ENCODE data around the gene MTA2. TPM values are rescaled to one million over a fixed set of nuclear protein-coding genes. Genes with fewer than 3 reads are reported as not detected.
"Not testable (repeated sequence)": the region's sequence is repeated elsewhere in the genome, so short reads cannot be mapped to it uniquely, and the experiment has no call there.

Gene MTA2
- total RNA-seq, 4 donors from 2014 or later, result 107 to 125 (median 110) TPM

- TF ChIP-seq EP300 (IDR thresholded peaks at IDR 0.05), result no peak
- no peak for TF ChIP-seq CTCF (IDR thresholded peaks at IDR 0.05)
- TF ChIP-seq POLR2A (IDR thresholded peaks at IDR 0.05), result no peak
- no peak for TF ChIP-seq POLR2AphosphoS5 (IDR thresholded peaks at IDR 0.05)
- WGBS, result 20% methylated on average over 6 of the region's 7 CpGs
- Histone ChIP-seq H3K27ac (peak overlapping the region; percentile 98), H3K9me3 (no peaks in the 10 kb centered on the region), H3K27me3 (no peaks in the 10 kb centered on the region), H3K36me3 (peaks cover 15% of the 10 kb centered on the region), H3K4me3 (peak overlapping the region; percentile 36), H3K4me1 (peaks cover 95% of the 10 kb centered on the region)
- DNase-seq (ENCODE audit: low spot score in 2 of 2), result peak in 1 of 2 donors; percentile 85
These were observed 47.1 kb downstream of the MTA2 start for GRCh38 chr11:62554387-62555167.

- TF ChIP-seq EP300 (IDR thresholded peaks at IDR 0.05) (no peak), POLR2AphosphoS5 (IDR thresholded peaks at IDR 0.05) (no peak), CTCF (IDR thresholded peaks at IDR 0.05) (no peak), POLR2A (IDR thresholded peaks at IDR 0.05) (no peak)
- Histone ChIP-seq H3K27ac (peak overlapping the region; percentile 98), H3K27me3 (no peaks in the 10 kb centered on the region), H3K9me3 (no peaks in the 10 kb centered on the region), H3K36me3 (peaks cover 8% of the 10 kb centered on the region), H3K4me3 (peak overlapping the region; percentile 36), H3K4me1 (peaks cover 96% of the 10 kb centered on the region)
- 45% methylated on average over 8 of the region's 8 CpGs for WGBS
- peak in 1 of 2 donors; percentile 76 for DNase-seq (ENCODE audit: low spot score in 2 of 2)
These were observed 47.8 kb downstream of the MTA2 start for GRCh38 chr11:62553839-62554361.

- TF ChIP-seq POLR2AphosphoS5 (IDR thresholded peaks at IDR 0.05), result peak in 2 of 3 donors; percentile 36 to 46
- no peak for TF ChIP-seq CTCF (IDR thresholded peaks at IDR 0.05)
- TF ChIP-seq POLR2A (IDR thresholded peaks at IDR 0.05), result peak in 1 of 2 donors; percentile 35
- WGBS, result 4% methylated on average over 15 of the region's 15 CpGs
- DNase-seq (ENCODE audit: low spot score in 2 of 2), result peak; percentile 93 to 94
- peaks cover 3% of the 10 kb centered on the region for H3K36me3 ChIP-seq
- H3K27ac ChIP-seq, result peak overlapping the region; percentile 98
- H3K4me1 ChIP-seq, result peaks cover 98% of the 10 kb centered on the region
- H3K4me3 ChIP-seq, result peak overlapping the region; percentile 36
- H3K9me3 ChIP-seq, result no peaks in the 10 kb centered on the region
- no peaks in the 10 kb centered on the region for H3K27me3 ChIP-seq
These were observed 48.4 kb downstream of the MTA2 start for GRCh38 chr11:62553080-62553838.

GRCh38 chr11:62552485-62553079, 49.1 kb downstream of the MTA2 start:
- H3K4me3 ChIP-seq, result peak overlapping the region; percentile 36
- no peak for DNase-seq (ENCODE audit: low spot score in 2 of 2)
- WGBS, result 7% methylated on average over 4 of the region's 4 CpGs

GRCh38 chr11:62550478-62550877, 51.2 kb downstream of the MTA2 start:
- H3K9me3 ChIP-seq; H3K4me3 ChIP-seq; H3K27me3 ChIP-seq; H3K36me3 ChIP-seq; H3K27ac ChIP-seq; DNase-seq (ENCODE audit: low spot score in 2 of 2): not testable (repeated sequence)
- H3K4me1 ChIP-seq, result peaks cover 83% of the 10 kb centered on the region
- 89% methylated on average over 2 of the region's 2 CpGs for WGBS

More at GRCh38 chr11:62552485-62553079, 49.1 kb downstream of the MTA2 start:
- TF ChIP-seq POLR2A (IDR thresholded peaks at IDR 0.05), result no peak
- TF ChIP-seq POLR2AphosphoS5 (IDR thresholded peaks at IDR 0.05), result no peak
- no peak for TF ChIP-seq EP300 (IDR thresholded peaks at IDR 0.05)
- no peak for TF ChIP-seq CTCF (IDR thresholded peaks at IDR 0.05)
- peaks cover 98% of the 10 kb centered on the region for H3K4me1 ChIP-seq
- H3K36me3 ChIP-seq, result no peaks in the 10 kb centered on the region
- no peaks in the 10 kb centered on the region for H3K27me3 ChIP-seq
- no peaks in the 10 kb centered on the region for H3K9me3 ChIP-seq
- H3K27ac ChIP-seq, result peak overlapping the region; percentile 98

All from suprapubic skin (tissue), 4 donors.